MCF 10A (cell line): ENCODE results near the gene DOK5. TPM values are rescaled to one million over a fixed set of nuclear protein-coding genes. Genes with fewer than 3 reads are reported as not detected.

ENCODE experiments used
- BruUV-seq: library from RNA; stranded (reverse); fragments of 400-500 nt; replicated peaks from 2 replicates; lab custom pipeline; 2021; lab: Mats Ljungman, UMichigan
- CTCF ChIA-PET: fragments of 300-600 bp; sonication (Branson Sonifier 250); formaldehyde crosslinking; extraction: SDS; loops from one replicate; lab custom pipeline; 2021; ENCODE audit warnings: antibody characterized with exemption, inconsistent platforms; lab: Yijun Ruan, JAX
- POLR2A ChIA-PET: fragments of 300-600, 350-650 bp; sonication (Branson Sonifier 250); formaldehyde crosslinking; extraction: SDS; loops from one replicate; lab custom pipeline; 2020; ENCODE audit warnings: antibody characterized with exemption, inconsistent platforms; lab: Yijun Ruan, JAX
- DNase-seq: peaks from one replicate; pipeline ENCODE4 v3.0.0-alpha.2; 2018; ENCODE audit not compliant: unreplicated experiment
- H3K27ac Mint-ChIP-seq: one replicate; pipeline ENCODE4 v1.8.0; 2022; ENCODE audit warnings: mild to moderate bottlenecking, low read depth, mixed read lengths; ENCODE audit not compliant: unreplicated experiment
- H3K27me3 Mint-ChIP-seq: one replicate; pipeline ENCODE4 v1.8.0; 2022; ENCODE audit warnings: mixed read lengths; ENCODE audit not compliant: insufficient read depth, unreplicated experiment
- H3K36me3 Mint-ChIP-seq: one replicate; pipeline ENCODE4 v1.8.0; 2022; ENCODE audit warnings: mild to moderate bottlenecking, moderate library complexity, mixed read lengths; ENCODE audit not compliant: insufficient read depth, unreplicated experiment
- H3K4me1 Mint-ChIP-seq: one replicate; pipeline ENCODE4 v1.8.0; 2022; ENCODE audit warnings: mixed read lengths; ENCODE audit not compliant: insufficient read depth, unreplicated experiment
- H3K4me3 Mint-ChIP-seq: one replicate; pipeline ENCODE4 v1.8.0; 2022; ENCODE audit warnings: mild to moderate bottlenecking, moderate library complexity, mixed read lengths; ENCODE audit not compliant: unreplicated experiment
- H3K9me3 Mint-ChIP-seq: one replicate; pipeline ENCODE4 v1.8.0; 2022; ENCODE audit warnings: mixed read lengths; ENCODE audit not compliant: unreplicated experiment
- CTCF ChIP-seq: fragments of 200-600 bp; IDR thresholded peaks from one replicate; pipeline ENCODE4 v1.8.0; 2022; ENCODE audit warnings: antibody characterized with exemption, mild to moderate bottlenecking; ENCODE audit not compliant: unreplicated experiment
- intact Hi-C: fragments of 100-400 bp; cut with micrococcal nuclease; formaldehyde crosslinking; loops from 2 replicates; pipeline ENCODE4 v1.14.1; 2022
- total RNA-seq: library from RNA; stranded (reverse); gene quantifications from 2 replicates; pipeline ENCODE4 v1.2.3, GENCODE V29; 2022

Gene DOK5
- total RNA-seq, 1 experiment from 2014 or later: not detected

DNA sequence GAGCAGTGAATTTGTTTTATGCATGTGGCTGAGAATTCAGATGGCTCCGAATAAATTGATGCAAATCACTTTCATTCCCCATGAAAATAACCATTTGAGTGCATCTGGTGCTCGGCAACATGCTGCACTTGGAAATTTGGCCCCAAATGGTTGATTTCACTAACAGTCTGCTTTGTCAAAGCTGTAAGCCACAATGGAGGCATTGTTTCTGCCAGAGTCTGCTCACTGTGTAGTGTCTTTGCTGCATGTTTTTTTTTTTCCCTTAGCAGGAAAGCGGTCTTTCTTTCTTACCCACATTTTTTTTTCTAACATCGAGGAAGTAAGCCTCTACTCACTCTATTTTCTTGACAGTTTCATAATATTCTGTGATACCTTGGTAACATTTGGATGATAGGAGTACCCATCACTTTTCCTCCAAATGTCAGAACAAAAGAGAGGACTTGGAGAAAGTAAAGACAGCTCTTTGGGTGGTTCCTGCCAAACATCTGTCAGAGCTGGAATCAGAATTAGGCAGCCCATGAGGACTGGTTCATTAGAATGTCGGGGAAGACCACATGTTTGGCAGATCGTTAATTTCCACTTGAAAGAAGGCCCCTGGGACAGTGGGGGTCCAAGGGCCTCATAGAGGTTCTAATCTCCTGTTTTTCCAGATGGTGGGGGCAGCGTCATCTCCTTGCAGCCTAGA is 149.5 kb downstream of the DOK5 start:
- no peaks in the 10 kb centered on the region for H3K36me3 Mint-ChIP-seq
- H3K4me3 Mint-ChIP-seq: no peak overlapping the region
- H3K9me3 Mint-ChIP-seq: no peaks in the 10 kb centered on the region
- intact Hi-C loops: no loop called here
- BruUV-seq: no TSS peak
- ChIA-PET CTCF (interaction anchor here (0.5 to 2.3 kb wide), 9 partner anchors 20 to 405 kb away, joined by 3 to 6 read pairs (median 3); no protein-coding TSS in a partner anchor), POLR2A (no interaction called here)
- no peak for TF ChIP-seq CTCF
- H3K27me3 Mint-ChIP-seq: peaks cover 33% of the 10 kb centered on the region
- no peak for DNase-seq
- H3K27ac Mint-ChIP-seq: no peak overlapping the region
- H3K4me1 Mint-ChIP-seq: peaks cover 7% of the 10 kb centered on the region

- Mint-ChIP-seq H3K27me3 (peaks cover 33% of the 10 kb centered on the region), H3K4me1 (peaks cover 4% of the 10 kb centered on the region), H3K27ac (no peak overlapping the region), H3K36me3 (no peaks in the 10 kb centered on the region), H3K9me3 (no peaks in the 10 kb centered on the region), H3K4me3 (no peak overlapping the region)
- TF ChIP-seq CTCF: no peak
- ChIA-PET CTCF (interaction anchor here (1.0 to 1.6 kb wide), 4 partner anchors 22 to 43 kb away, joined by 3 to 4 read pairs (median 4); no protein-coding TSS in a partner anchor), POLR2A (no interaction called here)
- intact Hi-C loops: no loop called here
- DNase-seq: no peak
- no TSS peak for BruUV-seq
Observed at GRCh38 chr20:54625497-54625896, 150.1 kb downstream of the DOK5 start.

GRCh38 chr20:54626126-54626525 is 150.7 kb downstream of the DOK5 start:
- DNase-seq: no peak
- ChIA-PET POLR2A (no interaction called here), CTCF (interaction anchor here (1.2 to 1.6 kb wide), 2 partner anchors 22 to 24 kb away, joined by 3 to 4 read pairs; no protein-coding TSS in a partner anchor)
- peaks cover 33% of the 10 kb centered on the region for H3K27me3 Mint-ChIP-seq
- TF ChIP-seq CTCF: no peak
- intact Hi-C loops: no loop called here
- H3K36me3 Mint-ChIP-seq: no peaks in the 10 kb centered on the region
- H3K27ac Mint-ChIP-seq: no peak overlapping the region
- H3K9me3 Mint-ChIP-seq: no peaks in the 10 kb centered on the region
- no peak overlapping the region for H3K4me3 Mint-ChIP-seq
- BruUV-seq: no TSS peak
- H3K4me1 Mint-ChIP-seq: peaks cover 4% of the 10 kb centered on the region

DNA sequence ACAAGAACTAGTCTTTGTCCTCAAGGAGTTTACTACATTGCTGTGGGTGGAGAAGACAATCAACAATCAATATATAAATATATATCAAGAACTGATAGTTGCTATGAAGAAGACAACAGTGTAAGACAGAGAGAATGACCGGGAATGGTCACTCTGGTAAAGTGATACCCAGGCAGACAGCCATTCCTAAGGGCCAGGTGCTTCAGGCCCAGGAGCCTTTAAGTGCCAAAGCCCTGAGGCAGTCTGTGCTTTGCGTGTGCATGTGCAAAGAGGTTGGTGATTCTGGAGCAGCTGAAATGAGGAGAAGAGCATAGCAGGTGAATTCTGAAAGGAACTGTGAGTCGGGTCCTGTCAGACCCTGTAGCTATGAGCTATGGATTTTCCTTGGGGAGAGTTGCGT is 154.2 kb downstream of the DOK5 start:
- no peak for TF ChIP-seq CTCF
- Mint-ChIP-seq H3K27ac (no peak overlapping the region), H3K4me3 (no peak overlapping the region), H3K27me3 (peaks cover 23% of the 10 kb centered on the region), H3K4me1 (no peaks in the 10 kb centered on the region), H3K36me3 (no peaks in the 10 kb centered on the region), H3K9me3 (no peaks in the 10 kb centered on the region)
- ChIA-PET CTCF (interaction anchor here (0.7 to 1.0 kb wide), 4 partner anchors 16 to 420 kb away, joined by 3 to 5 read pairs (median 4); no protein-coding TSS in a partner anchor), POLR2A (no interaction called here)
- DNase-seq: no peak
- BruUV-seq: no TSS peak
- intact Hi-C loops: no loop called here
